Upper lobe of left lung (tissue), 4 donors: ENCODE measurements around the gene CD3D.

Source experiments
- CTCF ChIP-seq, 6 experiments: fragments of 450-650 bp in 4 of 6; fragments of 200-600 bp in 2 of 6; sonication (generic) in 2 of 6; IDR thresholded peaks; one replicate each; pipeline ENCODE4 v1.5.1; 2016 to 2019; ENCODE audit warnings: antibody characterized with exemption in 6 of 6
- POLR2A ChIP-seq, 4 donors: fragments of 450-650 bp; IDR thresholded peaks; one replicate each; pipeline ENCODE4 v1.5.1; 2016 to 2017; ENCODE audit warnings: antibody characterized with exemption in 4 of 4, mild to moderate bottlenecking in 2 of 4

GRCh38 chr11:118353084-118353710 is 10.7 kb upstream of the CD3D start:
- TF ChIP-seq CTCF (IDR thresholded peaks at IDR 0.05) (peak in 5 of 6 experiments; percentile 32 to 49 (median 37)), POLR2A (IDR thresholded peaks at IDR 0.05) (no peak)
